SK-N-SH treated with all-trans-retinoic acid at 6 μM for 48 hours (cell line): ENCODE results near the gene DENND5A.

Experiments used
- ATAC-seq: fragments of 200-7000 bp; cut with Tn5 transposase; 3 replicates; pipeline ENCODE4 v1.9.1; 2020; ENCODE audit warnings: mild to moderate bottlenecking, moderate library complexity
- ARNTL ChIP-seq: fragments of 450-650 bp; formaldehyde crosslinking; IDR thresholded peaks from 2 replicates; pipeline ENCODE4 v1.5.0; 2020; ENCODE audit warnings: low read depth, mild to moderate bottlenecking, moderate library complexity, borderline replicate concordance
- BACH2 ChIP-seq: fragments of 250-450 bp; sonication (Bioruptor Pico); IDR thresholded peaks from 2 replicates; pipeline ENCODE4 v1.9.0; 2021; ENCODE audit warnings: mild to moderate bottlenecking, borderline replicate concordance
- CSDC2 ChIP-seq: fragments of 250-450 bp; sonication (Bioruptor Pico); IDR thresholded peaks from 2 replicates; pipeline ENCODE4 v1.5.0; 2020; ENCODE audit warnings: mild to moderate bottlenecking, moderate library complexity
- ESRRG ChIP-seq: fragments of 250-450 bp; sonication (Bioruptor Pico); IDR thresholded peaks from 2 replicates; pipeline ENCODE4 v1.6.1; 2021; ENCODE audit warnings: mild to moderate bottlenecking
- GLIS3 ChIP-seq: fragments of 250-450 bp; sonication (Bioruptor Pico); IDR thresholded peaks from 2 replicates; pipeline ENCODE4 v1.5.0; 2020; ENCODE audit warnings: mild to moderate bottlenecking, moderate library complexity
- ISL1 ChIP-seq: fragments of 250-450 bp; sonication (Bioruptor Pico); IDR thresholded peaks from 2 replicates; pipeline ENCODE4 v2.1.2; 2022; ENCODE audit warnings: mild to moderate bottlenecking, moderate library complexity
- PPARA ChIP-seq: fragments of 250-450 bp; sonication (Bioruptor Pico); IDR thresholded peaks from 2 replicates; pipeline ENCODE4 v1.5.0; 2020; ENCODE audit warnings: mild to moderate bottlenecking, borderline replicate concordance
- RARB ChIP-seq: fragments of 250-450 bp; sonication (Bioruptor Pico); IDR thresholded peaks from 2 replicates; pipeline ENCODE4 v1.8.0; 2021; ENCODE audit warnings: mild to moderate bottlenecking, moderate library complexity
- SNAI2 ChIP-seq: fragments of 250-450 bp; sonication (Bioruptor Pico); IDR thresholded peaks from 2 replicates; pipeline ENCODE4 v1.5.0; 2020; ENCODE audit warnings: mild to moderate bottlenecking, moderate library complexity
- TOX ChIP-seq: fragments of 250-450 bp; sonication (Bioruptor Pico); IDR thresholded peaks from 2 replicates; pipeline ENCODE4 v1.8.0; 2021; ENCODE audit warnings: mild to moderate bottlenecking, moderate library complexity, borderline replicate concordance
- ZC3H10 ChIP-seq: fragments of 250-450 bp; sonication (Bioruptor Pico); IDR thresholded peaks from 2 replicates; pipeline ENCODE4 v1.5.1; 2021; ENCODE audit warnings: mild to moderate bottlenecking, moderate library complexity
- ZFP3 ChIP-seq: fragments of 250-450 bp; sonication (Bioruptor Pico); IDR thresholded peaks from 2 replicates; pipeline ENCODE4 v1.5.0; 2020; ENCODE audit warnings: mild to moderate bottlenecking, moderate library complexity
- ZFP30 ChIP-seq: fragments of 450-650 bp; formaldehyde crosslinking; IDR thresholded peaks from 2 replicates; pipeline ENCODE4 v1.5.0; 2022; ENCODE audit warnings: mild to moderate bottlenecking, moderate library complexity
- ZNF565 ChIP-seq: fragments of 450-650 bp; formaldehyde crosslinking; conservative IDR thresholded peaks from 2 replicates; pipeline ENCODE4 v1.5.0; 2020; ENCODE audit warnings: low read depth, mild to moderate bottlenecking, moderate library complexity
- ZNF70 ChIP-seq: fragments of 450-650 bp; formaldehyde crosslinking; IDR thresholded peaks from 2 replicates; pipeline ENCODE4 v1.5.0; 2020; ENCODE audit warnings: mild to moderate bottlenecking, moderate library complexity
- ZNF8 ChIP-seq: fragments of 450-650 bp; formaldehyde crosslinking; IDR thresholded peaks from 2 replicates; pipeline ENCODE4 v1.5.0; 2020; ENCODE audit warnings: mild to moderate bottlenecking, moderate library complexity
- TF ChIP-seq, protein P1 (sequence below): fragments of 250-450 bp; sonication (Bioruptor Pico); IDR thresholded peaks from 2 replicates; pipeline ENCODE4 v1.5.1; 2020; ENCODE audit warnings: low read depth, mild to moderate bottlenecking, moderate library complexity
- TF ChIP-seq, protein P2 (sequence below): fragments of 250-450 bp; sonication (Bioruptor Pico); IDR thresholded peaks from 2 replicates; pipeline ENCODE4 v1.5.0; 2020; ENCODE audit warnings: mild to moderate bottlenecking, moderate library complexity
- TF ChIP-seq, protein P3 (sequence below): fragments of 250-450 bp; sonication (Bioruptor Pico); IDR thresholded peaks from 2 replicates; pipeline ENCODE4 v1.5.1; 2021; ENCODE audit warnings: mild to moderate bottlenecking, moderate library complexity
- TF ChIP-seq, protein P4 (sequence below): fragments of 250-450 bp; sonication (Bioruptor Pico); IDR thresholded peaks from 2 replicates; pipeline ENCODE4 v1.8.0; 2020; ENCODE audit warnings: mild to moderate bottlenecking, moderate library complexity, borderline replicate concordance

Gene DENND5A

DNA sequence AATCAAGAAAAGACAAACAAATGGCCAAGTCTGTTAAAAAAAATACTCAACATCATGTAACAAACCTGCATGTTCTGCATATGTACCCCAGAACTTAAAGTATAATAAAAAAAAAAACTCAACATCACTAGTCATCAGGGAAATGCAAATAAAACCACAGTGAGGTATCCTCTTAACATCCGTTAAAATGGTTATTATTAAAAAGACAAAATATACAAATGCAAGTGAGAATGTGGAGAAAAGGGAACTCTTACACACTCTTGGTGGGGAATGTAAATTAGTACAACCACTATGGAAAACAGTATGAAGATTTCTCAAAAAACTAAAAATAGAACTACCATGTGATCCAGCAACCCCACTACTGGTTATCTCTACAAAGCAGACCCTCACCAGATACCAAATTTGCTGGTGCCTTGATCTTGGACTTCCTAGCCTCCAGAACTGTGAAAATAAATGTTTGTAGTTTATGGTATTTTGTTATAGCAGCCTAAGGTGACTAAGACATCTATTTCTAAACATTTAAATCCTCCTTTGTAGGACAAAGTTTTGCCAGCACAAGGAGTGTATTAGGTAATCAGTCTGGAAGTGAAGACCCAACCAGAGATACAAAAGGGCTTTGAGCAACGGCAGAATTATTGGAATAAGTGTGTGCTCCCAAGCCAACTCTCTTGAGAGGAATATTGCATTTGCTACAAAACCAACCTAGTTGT lies 141.4 kb downstream of the DENND5A start:
- ATAC-seq: no peak
- no peak for TF ChIP-seq ZFP3 (CRISPR knock-in tag)
- TF ChIP-seq ARNTL (CRISPR knock-in tag): no peak
- TF ChIP-seq, protein P1, sequence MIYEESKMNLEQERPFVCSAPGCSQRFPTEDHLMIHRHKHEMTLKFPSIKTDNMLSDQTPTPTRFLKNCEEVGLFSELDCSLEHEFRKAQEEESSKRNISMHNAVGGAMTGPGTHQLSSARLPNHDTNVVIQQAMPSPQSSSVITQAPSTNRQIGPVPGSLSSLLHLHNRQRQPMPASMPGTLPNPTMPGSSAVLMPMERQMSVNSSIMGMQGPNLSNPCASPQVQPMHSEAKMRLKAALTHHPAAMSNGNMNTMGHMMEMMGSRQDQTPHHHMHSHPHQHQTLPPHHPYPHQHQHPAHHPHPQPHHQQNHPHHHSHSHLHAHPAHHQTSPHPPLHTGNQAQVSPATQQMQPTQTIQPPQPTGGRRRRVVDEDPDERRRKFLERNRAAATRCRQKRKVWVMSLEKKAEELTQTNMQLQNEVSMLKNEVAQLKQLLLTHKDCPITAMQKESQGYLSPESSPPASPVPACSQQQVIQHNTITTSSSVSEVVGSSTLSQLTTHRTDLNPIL: no peak
- TF ChIP-seq, protein P2, sequence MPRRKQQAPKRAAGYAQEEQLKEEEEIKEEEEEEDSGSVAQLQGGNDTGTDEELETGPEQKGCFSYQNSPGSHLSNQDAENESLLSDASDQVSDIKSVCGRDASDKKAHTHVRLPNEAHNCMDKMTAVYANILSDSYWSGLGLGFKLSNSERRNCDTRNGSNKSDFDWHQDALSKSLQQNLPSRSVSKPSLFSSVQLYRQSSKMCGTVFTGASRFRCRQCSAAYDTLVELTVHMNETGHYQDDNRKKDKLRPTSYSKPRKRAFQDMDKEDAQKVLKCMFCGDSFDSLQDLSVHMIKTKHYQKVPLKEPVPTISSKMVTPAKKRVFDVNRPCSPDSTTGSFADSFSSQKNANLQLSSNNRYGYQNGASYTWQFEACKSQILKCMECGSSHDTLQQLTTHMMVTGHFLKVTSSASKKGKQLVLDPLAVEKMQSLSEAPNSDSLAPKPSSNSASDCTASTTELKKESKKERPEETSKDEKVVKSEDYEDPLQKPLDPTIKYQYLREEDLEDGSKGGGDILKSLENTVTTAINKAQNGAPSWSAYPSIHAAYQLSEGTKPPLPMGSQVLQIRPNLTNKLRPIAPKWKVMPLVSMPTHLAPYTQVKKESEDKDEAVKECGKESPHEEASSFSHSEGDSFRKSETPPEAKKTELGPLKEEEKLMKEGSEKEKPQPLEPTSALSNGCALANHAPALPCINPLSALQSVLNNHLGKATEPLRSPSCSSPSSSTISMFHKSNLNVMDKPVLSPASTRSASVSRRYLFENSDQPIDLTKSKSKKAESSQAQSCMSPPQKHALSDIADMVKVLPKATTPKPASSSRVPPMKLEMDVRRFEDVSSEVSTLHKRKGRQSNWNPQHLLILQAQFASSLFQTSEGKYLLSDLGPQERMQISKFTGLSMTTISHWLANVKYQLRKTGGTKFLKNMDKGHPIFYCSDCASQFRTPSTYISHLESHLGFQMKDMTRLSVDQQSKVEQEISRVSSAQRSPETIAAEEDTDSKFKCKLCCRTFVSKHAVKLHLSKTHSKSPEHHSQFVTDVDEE (CRISPR knock-in tag): no peak
- no peak for TF ChIP-seq ZNF70 (CRISPR knock-in tag)
- no peak for TF ChIP-seq TOX (CRISPR knock-in tag)
- TF ChIP-seq ESRRG (CRISPR knock-in tag): no peak
- TF ChIP-seq, protein P3, sequence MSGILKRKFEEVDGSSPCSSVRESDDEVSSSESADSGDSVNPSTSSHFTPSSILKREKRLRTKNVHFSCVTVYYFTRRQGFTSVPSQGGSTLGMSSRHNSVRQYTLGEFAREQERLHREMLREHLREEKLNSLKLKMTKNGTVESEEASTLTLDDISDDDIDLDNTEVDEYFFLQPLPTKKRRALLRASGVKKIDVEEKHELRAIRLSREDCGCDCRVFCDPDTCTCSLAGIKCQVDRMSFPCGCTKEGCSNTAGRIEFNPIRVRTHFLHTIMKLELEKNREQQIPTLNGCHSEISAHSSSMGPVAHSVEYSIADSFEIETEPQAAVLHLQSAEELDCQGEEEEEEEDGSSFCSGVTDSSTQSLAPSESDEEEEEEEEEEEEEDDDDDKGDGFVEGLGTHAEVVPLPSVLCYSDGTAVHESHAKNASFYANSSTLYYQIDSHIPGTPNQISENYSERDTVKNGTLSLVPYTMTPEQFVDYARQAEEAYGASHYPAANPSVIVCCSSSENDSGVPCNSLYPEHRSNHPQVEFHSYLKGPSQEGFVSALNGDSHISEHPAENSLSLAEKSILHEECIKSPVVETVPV (CRISPR knock-in tag): no peak
- TF ChIP-seq ZFP30 (CRISPR knock-in tag): no peak
- TF ChIP-seq ZNF8: no peak
- no peak for TF ChIP-seq SNAI2 (CRISPR knock-in tag)
- TF ChIP-seq PPARA (CRISPR knock-in tag): no peak
- no peak for TF ChIP-seq ISL1 (CRISPR knock-in tag)
- TF ChIP-seq ZC3H10 (CRISPR knock-in tag): no peak
- TF ChIP-seq BACH2 (CRISPR knock-in tag): no peak

DNA sequence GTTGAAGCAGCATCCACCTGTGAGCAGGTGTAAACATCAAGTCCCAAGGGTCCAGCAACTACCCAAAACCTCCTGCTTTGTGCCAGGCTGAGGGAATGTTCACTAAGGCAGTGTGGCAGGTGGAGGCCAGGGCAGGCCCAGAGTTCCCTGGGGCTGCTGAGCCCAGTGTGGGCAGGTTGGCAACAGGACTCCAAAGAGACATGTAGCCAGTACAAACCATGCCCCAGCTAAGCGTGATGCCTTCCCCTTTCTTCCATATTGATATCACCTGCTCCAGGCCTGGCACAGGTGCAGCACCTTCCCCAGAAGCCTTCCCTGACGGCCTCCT lies 143.7 kb downstream of the DENND5A start:
- TF ChIP-seq ZFP30 (CRISPR knock-in tag): no peak
- no peak for TF ChIP-seq RARB (CRISPR knock-in tag)
- no peak for TF ChIP-seq ZNF8
- TF ChIP-seq, protein P2 (CRISPR knock-in tag): no peak
- no peak for TF ChIP-seq CSDC2 (CRISPR knock-in tag)
- no peak for TF ChIP-seq TOX (CRISPR knock-in tag)
- no peak for TF ChIP-seq ZFP3 (CRISPR knock-in tag)
- no peak for TF ChIP-seq SNAI2 (CRISPR knock-in tag)
- TF ChIP-seq GLIS3: no peak
- no peak for TF ChIP-seq ZNF565 (CRISPR knock-in tag)
- TF ChIP-seq ARNTL (CRISPR knock-in tag): no peak
- TF ChIP-seq, protein P3 (CRISPR knock-in tag): no peak
- no peak for TF ChIP-seq BACH2 (CRISPR knock-in tag)
- TF ChIP-seq, protein P4, sequence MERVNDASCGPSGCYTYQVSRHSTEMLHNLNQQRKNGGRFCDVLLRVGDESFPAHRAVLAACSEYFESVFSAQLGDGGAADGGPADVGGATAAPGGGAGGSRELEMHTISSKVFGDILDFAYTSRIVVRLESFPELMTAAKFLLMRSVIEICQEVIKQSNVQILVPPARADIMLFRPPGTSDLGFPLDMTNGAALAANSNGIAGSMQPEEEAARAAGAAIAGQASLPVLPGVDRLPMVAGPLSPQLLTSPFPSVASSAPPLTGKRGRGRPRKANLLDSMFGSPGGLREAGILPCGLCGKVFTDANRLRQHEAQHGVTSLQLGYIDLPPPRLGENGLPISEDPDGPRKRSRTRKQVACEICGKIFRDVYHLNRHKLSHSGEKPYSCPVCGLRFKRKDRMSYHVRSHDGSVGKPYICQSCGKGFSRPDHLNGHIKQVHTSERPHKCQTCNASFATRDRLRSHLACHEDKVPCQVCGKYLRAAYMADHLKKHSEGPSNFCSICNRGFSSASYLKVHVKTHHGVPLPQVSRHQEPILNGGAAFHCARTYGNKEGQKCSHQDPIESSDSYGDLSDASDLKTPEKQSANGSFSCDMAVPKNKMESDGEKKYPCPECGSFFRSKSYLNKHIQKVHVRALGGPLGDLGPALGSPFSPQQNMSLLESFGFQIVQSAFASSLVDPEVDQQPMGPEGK (CRISPR knock-in tag): no peak
- ATAC-seq: no peak
